ENCODE measurements around the gene DNHD1. TPM values are rescaled to one million over a fixed set of nuclear protein-coding genes. Genes with fewer than 3 reads are reported as not detected.

The DNHD1 gene
- total RNA-seq, 1 donor from 2014 or later: 1.0 TPM

- TF ChIP-seq, protein P1, sequence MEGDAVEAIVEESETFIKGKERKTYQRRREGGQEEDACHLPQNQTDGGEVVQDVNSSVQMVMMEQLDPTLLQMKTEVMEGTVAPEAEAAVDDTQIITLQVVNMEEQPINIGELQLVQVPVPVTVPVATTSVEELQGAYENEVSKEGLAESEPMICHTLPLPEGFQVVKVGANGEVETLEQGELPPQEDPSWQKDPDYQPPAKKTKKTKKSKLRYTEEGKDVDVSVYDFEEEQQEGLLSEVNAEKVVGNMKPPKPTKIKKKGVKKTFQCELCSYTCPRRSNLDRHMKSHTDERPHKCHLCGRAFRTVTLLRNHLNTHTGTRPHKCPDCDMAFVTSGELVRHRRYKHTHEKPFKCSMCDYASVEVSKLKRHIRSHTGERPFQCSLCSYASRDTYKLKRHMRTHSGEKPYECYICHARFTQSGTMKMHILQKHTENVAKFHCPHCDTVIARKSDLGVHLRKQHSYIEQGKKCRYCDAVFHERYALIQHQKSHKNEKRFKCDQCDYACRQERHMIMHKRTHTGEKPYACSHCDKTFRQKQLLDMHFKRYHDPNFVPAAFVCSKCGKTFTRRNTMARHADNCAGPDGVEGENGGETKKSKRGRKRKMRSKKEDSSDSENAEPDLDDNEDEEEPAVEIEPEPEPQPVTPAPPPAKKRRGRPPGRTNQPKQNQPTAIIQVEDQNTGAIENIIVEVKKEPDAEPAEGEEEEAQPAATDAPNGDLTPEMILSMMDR (conservative IDR thresholded peaks at IDR 0.05; ENCODE audit: low read depth, low read length): no peak
Observed at GRCh38 chr11:6559369-6559768, 62.3 kb downstream of the DNHD1 start.

DNA sequence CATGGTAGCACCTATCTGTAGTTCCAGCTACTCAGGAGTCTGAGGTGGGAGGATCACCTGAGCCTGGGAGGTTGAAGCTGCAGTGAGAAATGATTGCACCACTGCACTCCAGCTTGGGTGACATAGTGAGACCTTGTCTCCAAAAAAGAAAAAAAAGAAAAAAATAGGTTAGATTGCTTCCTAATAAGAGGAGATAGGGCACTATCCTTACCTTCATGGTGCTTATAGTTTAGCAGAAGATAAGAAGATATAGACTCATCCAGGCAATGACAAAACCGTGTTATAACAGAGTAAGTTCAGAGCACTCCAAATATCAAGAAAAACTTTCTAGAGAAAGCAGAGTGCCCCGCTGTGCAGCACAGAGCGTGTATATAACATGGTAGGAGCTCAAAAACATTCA is 64.2 kb downstream of the DNHD1 start:
- no peak overlapping the region for H3K4me3 ChIP-seq (ENCODE audit: low read depth, low read length)
- TF ChIP-seq, protein P1 (conservative IDR thresholded peaks at IDR 0.05; ENCODE audit: low read depth, low read length): no peak
- no peak for DNase-seq (ENCODE audit: low read depth)

More at GRCh38 chr11:6559369-6559768, 62.3 kb downstream of the DNHD1 start:
- no peak overlapping the region for H3K4me3 ChIP-seq (ENCODE audit: low read depth, low read length)
- DNase-seq (ENCODE audit: low read depth): no peak

- no peak overlapping the region for H3K4me3 ChIP-seq (ENCODE audit: low read depth, low read length)
- TF ChIP-seq, protein P1 (conservative IDR thresholded peaks at IDR 0.05; ENCODE audit: low read depth, low read length): no peak
- no peak for DNase-seq (ENCODE audit: low read depth)
Observed at GRCh38 chr11:6563121-6563619, 66.1 kb downstream of the DNHD1 start.

DNA sequence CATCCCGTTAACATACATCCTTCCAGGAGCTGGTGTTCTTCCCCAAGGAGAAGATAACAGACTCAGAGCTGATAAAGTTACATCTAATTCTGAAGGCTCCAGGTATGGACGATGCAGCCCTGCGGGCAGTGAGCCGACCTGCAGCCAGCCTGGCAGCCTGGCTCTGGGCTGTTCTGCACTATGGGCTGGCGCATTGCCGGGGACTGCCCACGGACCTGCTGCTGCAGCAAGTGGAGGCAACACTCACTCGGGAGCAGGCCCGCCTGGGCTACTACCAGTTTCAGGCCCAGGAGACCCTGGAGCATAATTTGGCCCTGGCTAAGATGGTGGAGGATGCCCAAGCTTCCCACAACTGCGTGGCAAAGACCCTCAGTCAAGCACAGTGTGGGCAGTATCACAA is 66.6 kb downstream of the DNHD1 start:
- no peak for DNase-seq (ENCODE audit: low read depth)
- TF ChIP-seq, protein P1 (conservative IDR thresholded peaks at IDR 0.05; ENCODE audit: low read depth, low read length): no peak
- no peak overlapping the region for H3K4me3 ChIP-seq (ENCODE audit: low read depth, low read length)

GRCh38 chr11:6565325-6565724 is 68.2 kb downstream of the DNHD1 start:
- TF ChIP-seq, protein P1 (conservative IDR thresholded peaks at IDR 0.05; ENCODE audit: low read depth, low read length): no peak
- H3K4me3 ChIP-seq (ENCODE audit: low read depth, low read length): no peak overlapping the region
- no peak for DNase-seq (ENCODE audit: low read depth)

DNA sequence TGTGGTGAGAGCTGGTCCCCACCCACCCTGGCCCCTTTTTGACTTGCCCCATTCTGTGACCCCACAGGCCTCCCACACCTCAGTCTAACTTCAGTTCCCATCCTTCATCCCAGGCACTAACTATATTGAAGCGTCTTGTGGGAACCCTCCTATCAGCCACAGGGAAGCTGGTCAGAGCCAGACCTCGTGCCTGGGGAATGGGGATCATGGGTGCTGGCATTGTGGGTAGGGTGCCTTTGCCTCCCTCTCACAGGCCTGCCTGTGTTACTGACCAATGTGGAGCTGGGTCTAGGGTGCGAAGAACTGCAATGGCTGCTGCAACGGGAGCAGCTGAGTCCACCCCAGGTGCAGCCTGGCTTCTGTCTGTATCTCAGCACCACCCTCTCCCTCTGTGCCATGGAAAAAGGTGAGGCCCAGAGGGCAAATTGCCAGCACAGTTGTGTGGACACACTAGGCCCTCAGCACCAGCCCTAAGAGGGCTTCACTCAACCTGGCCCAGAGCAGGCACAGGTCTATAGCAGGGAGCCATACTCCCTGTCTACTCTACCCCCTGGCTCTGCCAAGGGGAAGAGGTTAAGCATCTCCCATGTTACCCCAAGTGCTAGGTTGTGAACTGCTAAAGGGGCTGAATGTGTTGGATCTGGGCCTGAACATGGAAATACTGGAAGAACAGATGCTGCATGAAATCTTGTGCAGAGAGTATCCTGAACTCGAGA is 69.1 kb downstream of the DNHD1 start:
- TF ChIP-seq, protein P1 (conservative IDR thresholded peaks at IDR 0.05; ENCODE audit: low read depth, low read length): no peak
- DNase-seq (ENCODE audit: low read depth): no peak
- no peak overlapping the region for H3K4me3 ChIP-seq (ENCODE audit: low read depth, low read length)
